ENCODE measurements around the gene TASL.

Gene TASL

GRCh38 chrX:30572678-30573077 is 4.9 kb downstream of the TASL start:
- TF ChIP-seq ZC3H10 (CRISPR knock-in tag; IDR thresholded peaks at IDR 0.05) (no peak), PATZ1 (CRISPR knock-in tag; IDR thresholded peaks at IDR 0.05; ENCODE audit: borderline replicate concordance) (no peak), CSRNP3 (CRISPR knock-in tag; IDR thresholded peaks at IDR 0.05) (no peak), ZFP30 (CRISPR knock-in tag; IDR thresholded peaks at IDR 0.05) (no peak), OSR1 (CRISPR knock-in tag; IDR thresholded peaks at IDR 0.05) (no peak), ISL1 (CRISPR knock-in tag; IDR thresholded peaks at IDR 0.05) (no peak), TOX (CRISPR knock-in tag; IDR thresholded peaks at IDR 0.05; ENCODE audit: borderline replicate concordance) (no peak), CREB5 (CRISPR knock-in tag; IDR thresholded peaks at IDR 0.05; ENCODE audit: low read depth) (no peak), RARB (CRISPR knock-in tag; IDR thresholded peaks at IDR 0.05) (no peak), ARNTL (CRISPR knock-in tag; IDR thresholded peaks at IDR 0.05; ENCODE audit: borderline replicate concordance, low read depth) (no peak), ZNF8 (CRISPR knock-in tag; IDR thresholded peaks at IDR 0.05) (no peak), PPARA (CRISPR knock-in tag; IDR thresholded peaks at IDR 0.05; ENCODE audit: borderline replicate concordance) (no peak), CSDC2 (CRISPR knock-in tag; IDR thresholded peaks at IDR 0.05) (no peak), BACH2 (CRISPR knock-in tag; IDR thresholded peaks at IDR 0.05; ENCODE audit: borderline replicate concordance) (no peak), SNAI2 (CRISPR knock-in tag; IDR thresholded peaks at IDR 0.05) (no peak)
- no peak for ATAC-seq

GRCh38 chrX:30572004-30572403 is 5.6 kb downstream of the TASL start:
- ATAC-seq: no peak
- no peak for TF ChIP-seq PPARA (CRISPR knock-in tag; IDR thresholded peaks at IDR 0.05; ENCODE audit: borderline replicate concordance)
- no peak for TF ChIP-seq CSDC2 (CRISPR knock-in tag; IDR thresholded peaks at IDR 0.05)
- no peak for TF ChIP-seq SNAI2 (CRISPR knock-in tag; IDR thresholded peaks at IDR 0.05)
- no peak for TF ChIP-seq CREB5 (CRISPR knock-in tag; IDR thresholded peaks at IDR 0.05; ENCODE audit: low read depth)
- no peak for TF ChIP-seq POU6F1 (CRISPR knock-in tag; IDR thresholded peaks at IDR 0.05; ENCODE audit: borderline replicate concordance, low read depth)
- no peak for TF ChIP-seq OSR1 (CRISPR knock-in tag; IDR thresholded peaks at IDR 0.05)
- TF ChIP-seq TOX (CRISPR knock-in tag; IDR thresholded peaks at IDR 0.05; ENCODE audit: borderline replicate concordance): no peak

GRCh38 chrX:30570505-30570904 is 7.1 kb downstream of the TASL start:
- peak; percentile 57 for ATAC-seq
- no peak for TF ChIP-seq PATZ1 (CRISPR knock-in tag; IDR thresholded peaks at IDR 0.05; ENCODE audit: borderline replicate concordance)
- TF ChIP-seq ZNF565 (CRISPR knock-in tag; conservative IDR thresholded peaks at IDR 0.05; ENCODE audit: low read depth): no peak
- no peak for TF ChIP-seq TOX (CRISPR knock-in tag; IDR thresholded peaks at IDR 0.05; ENCODE audit: borderline replicate concordance)
- no peak for TF ChIP-seq ESRRG (CRISPR knock-in tag; IDR thresholded peaks at IDR 0.05)
- no peak for TF ChIP-seq GLIS3 (CRISPR knock-in tag; IDR thresholded peaks at IDR 0.05)
- TF ChIP-seq ZNF70 (CRISPR knock-in tag; IDR thresholded peaks at IDR 0.05): no peak
- no peak for TF ChIP-seq CSRNP3 (CRISPR knock-in tag; IDR thresholded peaks at IDR 0.05)
- TF ChIP-seq ISL1 (CRISPR knock-in tag; IDR thresholded peaks at IDR 0.05): no peak
- TF ChIP-seq RARB (CRISPR knock-in tag; IDR thresholded peaks at IDR 0.05): no peak
- TF ChIP-seq SNAI2 (CRISPR knock-in tag; IDR thresholded peaks at IDR 0.05): no peak
- TF ChIP-seq PPARA (CRISPR knock-in tag; IDR thresholded peaks at IDR 0.05; ENCODE audit: borderline replicate concordance): no peak
- TF ChIP-seq TSHZ2 (CRISPR knock-in tag; IDR thresholded peaks at IDR 0.05): no peak
- no peak for TF ChIP-seq ARNTL (CRISPR knock-in tag; IDR thresholded peaks at IDR 0.05; ENCODE audit: borderline replicate concordance, low read depth)
- TF ChIP-seq CREB5 (CRISPR knock-in tag; IDR thresholded peaks at IDR 0.05; ENCODE audit: low read depth): no peak

All from SK-N-SH treated with all-trans-retinoic acid at 6 μM for 48 hours (cell line).